Measurements from ENCODE around the gene SLC36A1.

Gene SLC36A1

DNA sequence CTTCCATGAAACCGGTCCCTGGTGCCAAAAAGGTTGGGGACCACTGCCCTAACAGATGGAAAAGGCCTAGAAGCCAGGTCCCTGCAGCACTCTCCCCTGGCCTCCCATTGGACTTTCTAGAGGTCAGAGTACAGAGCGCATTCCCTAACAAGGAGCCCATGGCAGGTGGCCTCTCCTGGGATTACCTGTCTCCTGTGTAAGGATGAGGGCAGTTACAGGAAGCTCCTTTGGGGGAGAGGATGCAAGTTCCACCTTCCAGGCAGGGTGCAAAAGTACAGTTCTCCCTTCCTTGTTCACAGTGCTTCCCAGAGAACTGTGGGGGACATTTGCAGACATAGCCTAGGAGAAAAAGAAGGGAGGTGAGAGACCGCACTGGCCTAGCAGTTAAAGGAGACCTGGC lies 62.4 kb downstream of the SLC36A1 start:
- Histone ChIP-seq H3K79me2 (ENCODE audit: insufficient read depth, low read length) (no peaks in the 10 kb centered on the region), H4K20me1 (ENCODE audit: insufficient read depth, low read length) (no peaks in the 10 kb centered on the region)

DNA sequence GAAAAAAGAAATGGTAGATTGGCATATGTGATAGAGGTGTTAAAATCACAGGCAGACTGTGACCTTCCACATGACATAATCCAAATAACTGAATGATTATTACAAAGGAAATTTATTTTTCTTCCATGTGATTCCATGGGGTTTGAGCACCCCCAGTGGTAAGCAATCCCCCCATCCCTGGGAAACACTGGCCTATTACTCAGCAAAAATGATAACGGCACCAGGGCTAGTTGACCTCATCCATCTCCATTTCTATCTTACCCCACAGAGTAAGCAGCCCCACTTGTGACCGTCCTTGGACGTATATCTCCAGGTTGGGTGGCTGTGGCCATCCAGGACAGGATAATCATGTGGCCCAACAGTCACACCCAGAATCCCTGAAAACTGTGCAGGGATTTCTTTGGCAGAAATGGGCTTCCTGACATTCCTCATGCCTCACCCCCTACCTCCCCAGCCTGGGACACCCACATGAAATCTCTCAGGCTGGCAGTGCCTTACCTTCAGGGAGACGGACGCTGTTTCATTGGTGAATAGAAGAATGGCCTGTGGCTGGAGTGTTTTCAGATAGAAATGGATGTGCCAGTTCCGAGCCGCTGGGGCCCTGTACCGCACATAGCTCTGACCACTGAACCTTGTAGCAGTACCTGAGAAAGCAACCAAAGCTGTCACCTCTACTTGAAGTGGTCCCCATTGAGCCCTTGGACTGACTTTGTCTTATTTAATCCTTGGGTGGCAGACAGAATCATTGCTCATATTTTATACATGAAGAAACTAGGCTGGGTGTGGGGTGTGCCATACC lies 69.9 kb downstream of the SLC36A1 start:
- no peaks in the 10 kb centered on the region for H3K9me2 ChIP-seq (ENCODE audit: low read depth, low read length)
- no peak overlapping the region for H3K9ac ChIP-seq (ENCODE audit: low read length)
- no peaks in the 10 kb centered on the region for H3F3A ChIP-seq (ENCODE audit: insufficient read depth, low read length)
- H3K4me1 ChIP-seq (ENCODE audit: insufficient read depth, low read length, severe bottlenecking): no peaks in the 10 kb centered on the region
- no peak overlapping the region for H3K4me2 ChIP-seq (ENCODE audit: low read length)
- no peak overlapping the region for H3K4me3 ChIP-seq (ENCODE audit: low read depth, low read length, poor library complexity, severe bottlenecking)
- no peaks in the 10 kb centered on the region for H3K9me3 ChIP-seq (ENCODE audit: low read length)
- no peaks in the 10 kb centered on the region for H3K27me3 ChIP-seq (ENCODE audit: insufficient read depth, low read length)
- no peaks in the 10 kb centered on the region for H3K36me3 ChIP-seq (ENCODE audit: insufficient read depth, low read length)
- no peaks in the 10 kb centered on the region for H3K79me2 ChIP-seq (ENCODE audit: insufficient read depth, low read length)
- TF ChIP-seq EZH2 (IDR thresholded peaks at IDR 0.05; ENCODE audit: borderline replicate concordance, low read length): no peak
- TF ChIP-seq, protein P1, sequence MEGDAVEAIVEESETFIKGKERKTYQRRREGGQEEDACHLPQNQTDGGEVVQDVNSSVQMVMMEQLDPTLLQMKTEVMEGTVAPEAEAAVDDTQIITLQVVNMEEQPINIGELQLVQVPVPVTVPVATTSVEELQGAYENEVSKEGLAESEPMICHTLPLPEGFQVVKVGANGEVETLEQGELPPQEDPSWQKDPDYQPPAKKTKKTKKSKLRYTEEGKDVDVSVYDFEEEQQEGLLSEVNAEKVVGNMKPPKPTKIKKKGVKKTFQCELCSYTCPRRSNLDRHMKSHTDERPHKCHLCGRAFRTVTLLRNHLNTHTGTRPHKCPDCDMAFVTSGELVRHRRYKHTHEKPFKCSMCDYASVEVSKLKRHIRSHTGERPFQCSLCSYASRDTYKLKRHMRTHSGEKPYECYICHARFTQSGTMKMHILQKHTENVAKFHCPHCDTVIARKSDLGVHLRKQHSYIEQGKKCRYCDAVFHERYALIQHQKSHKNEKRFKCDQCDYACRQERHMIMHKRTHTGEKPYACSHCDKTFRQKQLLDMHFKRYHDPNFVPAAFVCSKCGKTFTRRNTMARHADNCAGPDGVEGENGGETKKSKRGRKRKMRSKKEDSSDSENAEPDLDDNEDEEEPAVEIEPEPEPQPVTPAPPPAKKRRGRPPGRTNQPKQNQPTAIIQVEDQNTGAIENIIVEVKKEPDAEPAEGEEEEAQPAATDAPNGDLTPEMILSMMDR (IDR thresholded peaks at IDR 0.05; ENCODE audit: low read length): no peak
- no peak overlapping the region for H2AFZ ChIP-seq (ENCODE audit: low read length)
- H4K20me1 ChIP-seq (ENCODE audit: insufficient read depth, low read length): no peaks in the 10 kb centered on the region
- H3K27ac ChIP-seq (ENCODE audit: low read depth, low read length, poor library complexity, severe bottlenecking): no peak overlapping the region

More for the DNA sequence above, 62.4 kb downstream of the SLC36A1 start:
- Histone ChIP-seq H3K4me3 (ENCODE audit: low read depth, low read length, poor library complexity, severe bottlenecking) (no peak overlapping the region), H3K27me3 (ENCODE audit: insufficient read depth, low read length) (no peaks in the 10 kb centered on the region), H3K27ac (ENCODE audit: low read depth, low read length, poor library complexity, severe bottlenecking) (no peak overlapping the region), H3K9me3 (ENCODE audit: low read length) (no peaks in the 10 kb centered on the region), H3K4me1 (ENCODE audit: insufficient read depth, low read length, severe bottlenecking) (peaks cover 4% of the 10 kb centered on the region), H3K36me3 (ENCODE audit: insufficient read depth, low read length) (no peaks in the 10 kb centered on the region), H3K4me2 (ENCODE audit: low read length) (no peak overlapping the region), H3K9me2 (ENCODE audit: low read depth, low read length) (no peaks in the 10 kb centered on the region), H2AFZ (ENCODE audit: low read length) (no peak overlapping the region), H3K9ac (ENCODE audit: low read length) (no peak overlapping the region), H3F3A (ENCODE audit: insufficient read depth, low read length) (no peaks in the 10 kb centered on the region)
- TF ChIP-seq, protein P1 (IDR thresholded peaks at IDR 0.05; ENCODE audit: low read length): no peak
- TF ChIP-seq EZH2 (IDR thresholded peaks at IDR 0.05; ENCODE audit: borderline replicate concordance, low read length): no peak

DNA sequence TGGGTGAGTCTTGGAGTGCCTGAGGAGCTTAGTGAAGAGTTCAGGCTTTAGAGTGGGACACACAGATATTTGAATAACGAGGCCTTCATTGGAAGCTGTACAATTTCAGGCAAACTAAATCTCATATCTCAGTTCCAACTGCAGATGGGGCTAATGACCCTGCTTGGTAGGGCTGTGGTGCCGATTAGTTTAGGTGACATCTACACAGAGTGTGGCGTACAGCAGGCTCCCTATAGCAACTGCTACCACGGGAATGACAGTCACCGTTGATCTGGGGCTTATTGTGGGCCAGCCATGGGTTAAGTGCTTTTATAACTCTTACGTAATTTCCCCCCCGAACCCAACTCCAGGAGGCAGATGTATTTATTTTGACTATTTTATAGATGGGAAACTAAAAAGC lies 72.9 kb downstream of the SLC36A1 start:
- Histone ChIP-seq H3K36me3 (ENCODE audit: insufficient read depth, low read length) (no peaks in the 10 kb centered on the region), H3F3A (ENCODE audit: insufficient read depth, low read length) (no peaks in the 10 kb centered on the region), H3K27me3 (ENCODE audit: insufficient read depth, low read length) (no peaks in the 10 kb centered on the region), H3K27ac (ENCODE audit: low read depth, low read length, poor library complexity, severe bottlenecking) (no peak overlapping the region), H4K20me1 (ENCODE audit: insufficient read depth, low read length) (no peaks in the 10 kb centered on the region), H3K9me3 (ENCODE audit: low read length) (no peaks in the 10 kb centered on the region), H3K9me2 (ENCODE audit: low read depth, low read length) (no peaks in the 10 kb centered on the region), H3K4me2 (ENCODE audit: low read length) (no peak overlapping the region), H3K4me3 (ENCODE audit: low read depth, low read length, poor library complexity, severe bottlenecking) (no peak overlapping the region), H2AFZ (ENCODE audit: low read length) (no peak overlapping the region), H3K9ac (ENCODE audit: low read length) (no peak overlapping the region), H3K4me1 (ENCODE audit: insufficient read depth, low read length, severe bottlenecking) (no peaks in the 10 kb centered on the region), H3K79me2 (ENCODE audit: insufficient read depth, low read length) (no peaks in the 10 kb centered on the region)
- TF ChIP-seq, protein P1 (IDR thresholded peaks at IDR 0.05; ENCODE audit: low read length): peak; percentile 12; the same call in 1 of the 2 replicates
- no peak for TF ChIP-seq EZH2 (IDR thresholded peaks at IDR 0.05; ENCODE audit: borderline replicate concordance, low read length)
